GM12878 (cell line): Measurements from ENCODE around the gene RRBP1.

Experiments used
- CBFB ChIP-seq: IDR thresholded peaks from 2 replicates; pipeline ENCODE4 v1.6.1; 2016; ENCODE audit warnings: antibody characterized with exemption, low read depth
- CEBPB ChIP-seq, 2 experiments: fragments of 150-350 bp in 1 of 2; IDR thresholded peaks; 2 replicates each; pipeline ENCODE4 v1.6.1; 2012 to 2014; ENCODE audit warnings: low read depth in 2 of 2, low read length in 2 of 2, borderline replicate concordance in 1 of 2, inconsistent platforms in 1 of 2
- ETV6 ChIP-seq, 2 experiments: fragments of 450-650 bp in 1 of 2; IDR thresholded peaks in 1 of 2; conservative IDR thresholded peaks in 1 of 2; 2 replicates each; pipeline ENCODE4 v1.6.1; 2014; ENCODE audit warnings: antibody characterized with exemption in 1 of 2, borderline replicate concordance in 1 of 2, low read depth in 1 of 2, mild to moderate bottlenecking in 1 of 2, moderate library complexity in 1 of 2
- GABPA ChIP-seq: IDR thresholded peaks from 2 replicates; pipeline ENCODE4 v1.6.1; 2014; ENCODE audit warnings: antibody characterized with exemption, low read depth, mild to moderate bottlenecking, inconsistent platforms
- MYB ChIP-seq: fragments of 150-350 bp; IDR thresholded peaks from 2 replicates; pipeline ENCODE4 v1.6.1; 2014; ENCODE audit warnings: mild to moderate bottlenecking, low read depth, low read length, borderline replicate concordance
- POLR2A ChIP-seq: IDR thresholded peaks from 2 replicates; pipeline ENCODE4 v1.6.1; 2011; ENCODE audit warnings: low read depth, mild to moderate bottlenecking, low read length
- POLR2AphosphoS2 ChIP-seq: IDR thresholded peaks from 2 replicates; pipeline ENCODE4 v1.6.1; 2011; ENCODE audit warnings: low read depth, mild to moderate bottlenecking, low read length, improper control_type of control experiment, moderate library complexity
- SIN3A ChIP-seq: IDR thresholded peaks from 2 replicates; pipeline ENCODE4 v1.6.1; 2012; ENCODE audit warnings: low read depth, low read length, improper control_type of control experiment
- SIX5 ChIP-seq: IDR thresholded peaks from 2 replicates; pipeline ENCODE4 v1.6.1; 2011; ENCODE audit warnings: mild to moderate bottlenecking, low read depth, low read length, moderate library complexity; ENCODE audit not compliant: severe bottlenecking
- SMAD5 ChIP-seq: IDR thresholded peaks from 2 replicates; pipeline ENCODE4 v1.6.1; 2016; ENCODE audit warnings: antibody characterized with exemption, low read depth
- TF ChIP-seq, protein P1 (sequence below), 3 experiments: IDR thresholded peaks in 2 of 3; conservative IDR thresholded peaks in 1 of 3; 2 replicates each; pipeline ENCODE4 v1.5.1; 2011; ENCODE audit warnings: low read depth in 3 of 3, low read length in 3 of 3, mild to moderate bottlenecking in 3 of 3, control low read depth in 2 of 3, moderate library complexity in 2 of 3, inconsistent platforms in 1 of 3, mixed read lengths in 1 of 3; ENCODE audit not compliant: control insufficient read depth in 2 of 3, insufficient read depth in 1 of 3; ENCODE audit errors: extremely low read depth in 1 of 3
- TF ChIP-seq, protein P2 (sequence below): IDR thresholded peaks from 2 replicates; pipeline ENCODE4 v1.6.1; 2012; ENCODE audit warnings: low read depth, low read length, improper control_type of control experiment

GRCh38 chr20:17593902-17594301 lies 88.1 kb downstream of the RRBP1 start:
- TF ChIP-seq SIX5 (no peak), POLR2A (no peak), CBFB (no peak), GABPA (no peak), POLR2AphosphoS2 (no peak), SMAD5 (no peak), ETV6 (conservative IDR thresholded peaks at IDR 0.05 in 1 of 2, IDR thresholded peaks at IDR 0.05 in 1 of 2; ENCODE audit: borderline replicate concordance in 1 of 2, low read depth in 1 of 2) (no peak), MYB (no peak), CEBPB (IDR thresholded peaks at IDR 0.05; ENCODE audit: borderline replicate concordance in 1 of 2, low read depth in 2 of 2, low read length in 2 of 2) (no peak), SIN3A (no peak)
- TF ChIP-seq, protein P1, sequence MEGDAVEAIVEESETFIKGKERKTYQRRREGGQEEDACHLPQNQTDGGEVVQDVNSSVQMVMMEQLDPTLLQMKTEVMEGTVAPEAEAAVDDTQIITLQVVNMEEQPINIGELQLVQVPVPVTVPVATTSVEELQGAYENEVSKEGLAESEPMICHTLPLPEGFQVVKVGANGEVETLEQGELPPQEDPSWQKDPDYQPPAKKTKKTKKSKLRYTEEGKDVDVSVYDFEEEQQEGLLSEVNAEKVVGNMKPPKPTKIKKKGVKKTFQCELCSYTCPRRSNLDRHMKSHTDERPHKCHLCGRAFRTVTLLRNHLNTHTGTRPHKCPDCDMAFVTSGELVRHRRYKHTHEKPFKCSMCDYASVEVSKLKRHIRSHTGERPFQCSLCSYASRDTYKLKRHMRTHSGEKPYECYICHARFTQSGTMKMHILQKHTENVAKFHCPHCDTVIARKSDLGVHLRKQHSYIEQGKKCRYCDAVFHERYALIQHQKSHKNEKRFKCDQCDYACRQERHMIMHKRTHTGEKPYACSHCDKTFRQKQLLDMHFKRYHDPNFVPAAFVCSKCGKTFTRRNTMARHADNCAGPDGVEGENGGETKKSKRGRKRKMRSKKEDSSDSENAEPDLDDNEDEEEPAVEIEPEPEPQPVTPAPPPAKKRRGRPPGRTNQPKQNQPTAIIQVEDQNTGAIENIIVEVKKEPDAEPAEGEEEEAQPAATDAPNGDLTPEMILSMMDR (IDR thresholded peaks at IDR 0.05 in 2 of 3, conservative IDR thresholded peaks at IDR 0.05 in 1 of 3; ENCODE audit: control insufficient read depth in 2 of 3, extremely low read depth in 1 of 3, insufficient read depth in 1 of 3, low read depth in 3 of 3, low read length in 3 of 3): no peak
- TF ChIP-seq, protein P2, sequence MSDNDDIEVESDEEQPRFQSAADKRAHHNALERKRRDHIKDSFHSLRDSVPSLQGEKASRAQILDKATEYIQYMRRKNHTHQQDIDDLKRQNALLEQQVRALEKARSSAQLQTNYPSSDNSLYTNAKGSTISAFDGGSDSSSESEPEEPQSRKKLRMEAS: no peak
